ENCODE data around the gene THSD4. TPM values are rescaled to one million over a fixed set of nuclear protein-coding genes. Genes with fewer than 3 reads are reported as not detected.

Gene THSD4
- total and polyA plus RNA-seq, 2 of the 8 experiments (the other 6 are each of a cell fraction or from before 2014, with no cell fraction given), result 2.5 to 6.2 TPM

GRCh38 chr15:71112429-71112828 lies 2.8 kb upstream of the THSD4 start (continued):
- no peak for TF ChIP-seq EP300 (IDR thresholded peaks at IDR 0.05; ENCODE audit: borderline replicate concordance in 1 of 2, low read depth in 2 of 2, low read length in 2 of 2)

Measured in H1 (cell line).